GM12865 (cell line): ENCODE results near the gene ACSL4.

Experiments used
- DNase-seq: peaks from one replicate; pipeline ENCODE4 v3.0.0; 2010; ENCODE audit warnings: low read depth
- H3K4me3 ChIP-seq: 2 replicates; pipeline ENCODE4 v1.5.1; 2011; ENCODE audit warnings: mild to moderate bottlenecking, low read depth, low read length, control low read depth
- CTCF ChIP-seq: IDR thresholded peaks from 2 replicates; pipeline ENCODE4 v1.5.1; 2011; ENCODE audit warnings: low read length, control low read depth, low read depth, inconsistent platforms; ENCODE audit not compliant: insufficient read depth; ENCODE audit errors: missing control alignments

The ACSL4 gene

GRCh38 chrX:109614951-109615350 is 118.1 kb downstream of the ACSL4 start:
- no peak overlapping the region for H3K4me3 ChIP-seq
- no peak for DNase-seq
- TF ChIP-seq CTCF, result no peak

- DNase-seq, result no peak
- TF ChIP-seq CTCF, result no peak
- H3K4me3 ChIP-seq, result no peak overlapping the region
Measured at GRCh38 chrX:109601486-109601885, 131.6 kb downstream of the ACSL4 start.

GRCh38 chrX:109600237-109600651 is 132.8 kb downstream of the ACSL4 start:
- H3K4me3 ChIP-seq, result no peak overlapping the region
- TF ChIP-seq CTCF, result no peak
- no peak for DNase-seq

GRCh38 chrX:109596015-109596414 is 137.0 kb downstream of the ACSL4 start:
- TF ChIP-seq CTCF, result no peak
- DNase-seq, result no peak
- no peak overlapping the region for H3K4me3 ChIP-seq
